DMS53 (cell line): Measurements from ENCODE around the gene TEX35.

Experiments used
- DNase-seq: peaks from one replicate; lab custom pipeline; 2025; lab: John Stamatoyannopoulos, UW

TEX35 gene

GRCh38 chr1:178512566-178513277 is at the start of gene TEX35:
Gene TEX35 (plus strand): TSS chr1:178513109. CDS start chr1:178513189, 80 bp downstream.
- no peak for DNase-seq

- no peak for DNase-seq
Measured at GRCh38 chr1:178464141-178464540, 48.8 kb upstream of the TEX35 start.

GRCh38 chr1:178464566-178464965 is 48.3 kb upstream of the TEX35 start:
- DNase-seq, result no peak

- DNase-seq, result no peak
Measured at GRCh38 chr1:178465011-178465410, 47.9 kb upstream of the TEX35 start.

GRCh38 chr1:178467837-178468236 is 45.1 kb upstream of the TEX35 start:
- no peak for DNase-seq

GRCh38 chr1:178470411-178470960 is 42.4 kb upstream of the TEX35 start:
- DNase-seq, result no peak

GRCh38 chr1:178472531-178472930 is 40.4 kb upstream of the TEX35 start:
- no peak for DNase-seq

GRCh38 chr1:178477373-178477772 is 35.5 kb upstream of the TEX35 start:
- DNase-seq, result no peak

GRCh38 chr1:178477841-178478240 is 35.1 kb upstream of the TEX35 start:
- no peak for DNase-seq

GRCh38 chr1:178483251-178483957 is 29.5 kb upstream of the TEX35 start:
- DNase-seq, result no peak

- DNase-seq, result no peak
Measured at GRCh38 chr1:178484698-178485225, 28.1 kb upstream of the TEX35 start.

GRCh38 chr1:178485541-178485981 is 27.3 kb upstream of the TEX35 start:
- DNase-seq, result no peak

GRCh38 chr1:178486100-178487069 is 26.5 kb upstream of the TEX35 start:
- DNase-seq, result no peak

- no peak for DNase-seq
Measured at GRCh38 chr1:178487070-178487615, 25.8 kb upstream of the TEX35 start.

- DNase-seq, result no peak
Measured at GRCh38 chr1:178488393-178488792, 24.5 kb upstream of the TEX35 start.

- no peak for DNase-seq
Measured at GRCh38 chr1:178489399-178489798, 23.5 kb upstream of the TEX35 start.

- no peak for DNase-seq
Measured at GRCh38 chr1:178490136-178490535, 22.8 kb upstream of the TEX35 start.

GRCh38 chr1:178490967-178491366 is 21.9 kb upstream of the TEX35 start:
- DNase-seq, result no peak

- DNase-seq, result no peak
Measured at GRCh38 chr1:178491721-178492120, 21.2 kb upstream of the TEX35 start.

GRCh38 chr1:178492341-178492740 is 20.6 kb upstream of the TEX35 start:
- DNase-seq, result no peak

GRCh38 chr1:178493301-178493741 is 19.6 kb upstream of the TEX35 start:
- DNase-seq, result no peak
